Cortex of kidney (tissue), 1 donor: Measurements from ENCODE around the gene OSGIN1.
"Not testable (repeated sequence)": the region's sequence is repeated elsewhere in the genome, so short reads cannot be mapped to it uniquely, and the experiment has no call there.

Source experiments
- DNase-seq: peaks from one replicate; lab custom pipeline; 2025; lab: John Stamatoyannopoulos, UW

OSGIN1 gene

GRCh38 chr16:83941546-83941945, 11.5 kb upstream of the OSGIN1 start:
- DNase-seq: not testable (repeated sequence)

DNA sequence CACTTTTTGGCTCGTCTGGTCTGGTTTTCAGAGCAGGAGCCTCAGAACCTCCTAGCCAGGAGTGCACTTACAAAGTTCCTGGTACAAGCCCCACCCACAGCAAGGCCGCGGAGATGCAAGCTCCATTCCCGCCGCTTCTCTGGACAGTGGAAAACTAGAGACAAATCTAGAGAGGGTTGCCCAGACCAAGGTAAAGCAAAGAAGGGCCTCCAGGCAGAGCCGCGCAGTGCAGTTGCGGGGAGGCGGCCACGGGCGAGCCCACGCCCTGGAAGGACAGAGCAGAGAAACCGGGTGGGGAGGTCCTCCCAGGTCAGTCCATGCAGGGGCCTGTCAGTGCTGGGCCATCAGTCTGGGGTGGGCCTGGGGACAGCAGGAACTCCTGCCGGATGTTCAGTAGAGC, 11.0 kb upstream of the OSGIN1 start:
- no peak for DNase-seq

GRCh38 chr16:83942815-83943515, 10.1 kb upstream of the OSGIN1 start:
- no peak for DNase-seq

DNA sequence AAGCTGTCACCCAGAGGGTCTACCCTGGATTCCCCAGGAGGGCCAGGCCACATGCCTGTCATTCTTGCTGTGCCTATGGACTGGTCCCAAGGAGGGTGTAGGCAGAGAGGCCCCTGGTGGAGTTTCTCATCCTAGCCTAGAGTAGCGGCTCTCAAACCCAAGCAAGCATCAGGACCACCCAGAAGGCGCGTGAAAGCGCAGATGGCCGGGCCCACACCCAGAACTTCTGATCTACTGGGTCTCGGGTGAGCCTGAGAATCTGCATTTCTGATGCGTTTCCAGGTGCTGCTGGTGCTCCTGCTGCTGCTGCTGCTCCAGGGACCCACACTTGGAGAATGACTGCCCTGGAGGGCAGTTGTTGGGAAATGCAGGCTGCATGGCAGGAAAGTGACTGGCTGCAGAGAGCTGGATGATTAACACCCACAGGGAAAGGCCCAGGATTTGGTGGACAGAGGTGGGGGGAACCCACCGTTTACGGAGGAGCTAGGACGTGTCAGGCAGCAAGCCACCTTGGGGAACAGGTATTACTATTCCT, 9.5 kb upstream of the OSGIN1 start:
- DNase-seq: no peak

DNA sequence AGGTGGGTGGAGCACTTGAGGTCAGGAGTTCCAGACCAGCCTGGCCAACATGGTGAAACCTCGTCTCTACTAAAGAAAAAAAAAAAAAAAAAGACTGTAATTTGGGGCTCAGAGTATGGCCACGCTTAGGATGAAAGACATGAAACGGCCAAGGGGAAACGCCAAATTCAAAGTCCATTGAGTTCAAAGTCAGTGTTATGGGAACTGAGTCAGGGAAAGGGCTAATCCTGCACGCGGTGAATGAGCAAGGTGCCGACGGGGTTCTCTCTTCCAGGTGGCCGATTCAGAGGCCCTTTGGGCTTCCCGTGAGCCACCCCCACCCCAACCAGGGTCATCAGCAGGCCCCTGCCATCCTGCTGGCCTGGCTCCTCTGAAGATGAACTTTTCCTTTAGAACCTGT, 7.5 kb upstream of the OSGIN1 start:
- no peak for DNase-seq

DNA sequence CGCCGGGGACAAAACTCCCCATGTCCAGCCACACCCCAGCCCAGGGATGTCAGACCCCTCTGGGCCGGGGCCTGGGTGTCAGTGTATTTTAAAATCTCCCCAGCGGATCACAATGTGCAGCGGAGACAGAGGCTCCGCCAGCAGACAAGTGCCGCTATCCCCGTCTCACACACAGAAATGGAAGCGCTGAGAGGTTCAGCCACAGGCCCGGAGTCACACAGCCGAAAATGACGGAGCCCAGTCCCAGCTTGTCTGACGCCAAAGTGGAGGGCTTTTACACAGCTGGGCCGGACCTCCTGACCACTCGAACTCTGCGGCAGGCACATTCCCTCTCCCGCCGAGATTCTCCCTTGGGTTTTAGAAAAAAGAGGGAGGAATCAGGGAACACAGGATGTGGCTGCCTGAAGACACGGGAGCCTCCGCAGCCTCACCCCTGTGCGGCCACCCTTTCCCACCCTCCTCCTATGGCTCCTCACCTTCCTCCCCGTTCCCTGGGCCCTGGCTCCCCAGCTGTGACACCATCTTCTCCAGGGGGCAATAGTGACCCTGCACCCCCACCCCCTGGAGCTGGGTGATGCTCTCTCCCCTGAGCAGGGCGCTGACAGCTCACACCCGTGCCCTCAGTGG, 6.8 kb upstream of the OSGIN1 start:
- no peak for DNase-seq

- DNase-seq: no peak
Measured at GRCh38 chr16:83946781-83947566, 6.1 kb upstream of the OSGIN1 start.

DNA sequence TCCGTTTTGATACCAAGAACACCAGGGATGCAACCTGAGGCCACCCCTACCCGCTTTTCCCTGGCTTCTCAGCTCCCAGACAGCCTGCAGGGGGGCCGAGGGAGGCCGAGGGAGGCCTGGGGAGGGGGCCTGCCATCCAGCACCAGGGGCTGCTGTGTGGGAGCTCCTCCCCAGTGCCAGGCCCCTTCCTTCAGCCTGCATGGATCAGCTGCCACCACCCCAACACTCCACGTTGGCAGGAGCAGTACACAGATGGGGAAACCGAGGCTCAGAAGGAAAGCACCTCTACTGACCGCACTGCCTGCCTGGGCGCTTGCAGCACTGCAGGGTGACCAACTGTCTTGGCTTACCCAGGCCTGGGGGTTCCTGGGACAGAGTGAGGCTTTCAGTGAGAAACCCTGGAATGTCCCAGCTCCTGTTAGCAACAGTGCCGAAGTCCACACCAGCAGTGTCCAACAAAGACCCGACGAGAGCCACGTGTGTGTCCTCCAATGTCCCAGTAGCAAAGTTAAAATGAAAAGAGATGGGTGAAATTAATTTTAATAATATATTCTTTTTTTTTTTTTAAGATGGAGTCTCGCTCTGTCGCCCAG, 5.3 kb upstream of the OSGIN1 start:
- no peak for DNase-seq

DNA sequence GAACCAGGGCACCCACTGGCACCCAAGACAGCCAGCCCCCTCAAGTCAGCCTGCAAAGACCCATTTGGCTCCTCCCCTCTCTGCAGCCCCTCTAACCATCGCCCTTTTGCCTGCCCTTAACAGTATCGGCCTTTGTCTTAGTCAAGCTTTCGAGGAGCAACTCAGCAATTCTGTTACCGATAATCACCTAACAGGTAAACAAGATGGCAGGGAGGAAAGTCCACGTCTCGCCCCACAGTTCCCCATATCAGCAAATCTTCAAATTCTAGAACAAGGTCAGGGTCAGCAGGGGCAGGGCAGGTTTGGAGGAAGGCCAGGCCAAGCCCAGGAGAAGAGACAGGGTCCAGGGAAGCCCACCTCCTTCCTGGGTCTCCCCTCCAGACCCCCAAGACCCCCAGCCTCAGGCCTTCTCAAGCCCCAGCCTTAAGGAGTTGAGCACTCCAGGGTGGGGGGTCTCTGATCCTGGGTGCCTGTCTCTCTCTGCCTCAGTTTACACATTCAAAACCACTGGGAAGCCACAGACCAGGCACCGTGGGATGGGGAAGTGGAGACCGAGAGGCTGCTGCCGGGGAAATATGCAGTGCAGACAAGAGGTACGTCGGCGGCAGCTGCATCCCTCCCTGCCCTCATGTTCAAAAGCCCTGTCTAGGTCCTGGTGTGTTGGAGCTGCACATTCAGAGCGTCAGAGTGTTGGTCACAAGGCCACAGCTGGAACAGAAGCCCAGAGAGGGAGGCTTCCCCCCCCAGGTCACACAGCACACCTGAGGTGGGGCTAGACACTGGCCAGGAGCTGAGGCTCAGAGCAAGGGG, 3.9 kb upstream of the OSGIN1 start:
- DNase-seq: no peak

DNA sequence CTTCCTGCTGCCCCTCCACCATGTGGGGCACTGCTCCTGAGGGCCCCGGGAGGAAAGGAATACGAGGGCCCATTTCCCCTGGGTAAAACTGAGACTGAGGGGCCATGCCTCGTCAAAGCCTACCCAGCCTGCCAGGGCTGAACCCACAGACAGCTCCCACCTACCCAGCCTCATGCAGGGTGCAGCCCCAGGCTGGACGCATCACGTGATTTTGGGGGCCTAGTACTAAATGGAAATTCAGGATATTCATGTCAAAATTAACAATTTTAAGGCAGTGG, 3.4 kb upstream of the OSGIN1 start:
- no peak for DNase-seq

DNA sequence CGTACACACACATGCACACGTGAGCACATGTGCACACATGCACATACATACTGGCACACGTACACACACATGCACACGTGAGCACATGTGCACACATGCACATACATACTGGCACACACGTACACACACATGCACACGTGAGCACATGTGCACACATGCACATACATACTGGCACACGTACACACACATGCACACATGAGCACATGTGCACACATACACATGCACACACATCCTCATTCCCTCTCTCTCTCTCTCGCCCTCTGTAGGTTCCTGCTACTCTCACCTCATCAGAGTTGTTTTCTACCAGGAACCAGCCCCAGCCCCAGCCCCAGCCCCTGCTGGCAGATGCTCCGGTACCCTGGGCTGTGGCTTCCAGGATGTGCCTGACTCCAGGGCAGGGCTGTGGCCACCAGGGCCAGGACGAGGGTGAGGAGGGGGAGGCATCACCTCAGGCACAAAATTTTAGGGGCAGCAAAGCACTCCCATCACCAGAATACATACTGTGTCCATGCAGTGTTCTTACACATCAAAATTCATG, 2.1 kb upstream of the OSGIN1 start:
- not testable (repeated sequence) for DNase-seq

DNA sequence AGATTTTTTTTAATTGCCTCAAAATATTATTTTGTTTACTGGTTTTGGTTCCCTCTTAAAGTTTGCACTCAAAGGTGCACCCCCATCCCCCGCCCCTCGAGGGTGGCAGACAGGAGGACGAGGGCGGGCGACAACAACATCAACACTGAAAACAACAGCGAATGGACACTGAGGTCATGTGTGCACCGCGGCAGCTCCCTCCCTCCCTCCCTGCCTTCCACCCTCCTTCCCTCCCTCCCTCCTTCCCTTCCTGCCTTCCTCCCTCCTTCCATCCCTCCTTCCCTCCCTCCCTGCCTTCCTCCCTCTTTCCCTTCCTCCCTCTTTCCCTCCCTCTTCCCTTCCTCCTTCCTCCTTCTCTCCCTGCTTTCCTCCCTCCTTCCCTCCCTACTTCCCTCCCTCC, 1.5 kb upstream of the OSGIN1 start:
- no peak for DNase-seq

DNA sequence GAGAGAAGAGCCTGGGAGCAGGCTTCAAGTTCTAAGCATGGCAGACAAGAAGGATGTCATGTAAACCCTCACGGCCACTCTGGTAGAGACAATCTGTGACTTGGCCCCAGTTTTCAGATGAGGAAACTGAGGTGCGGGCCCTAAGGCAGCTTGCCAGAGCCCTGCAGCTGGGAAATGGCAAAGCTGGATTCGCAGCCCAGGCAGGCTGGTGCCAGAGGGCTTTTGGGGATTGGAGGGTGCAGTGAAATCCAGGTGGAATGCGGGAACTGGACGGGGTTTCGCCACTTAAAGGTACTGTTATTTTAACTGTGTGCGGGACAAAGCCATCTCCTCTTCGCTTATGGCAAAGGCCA, 477 bp upstream of the OSGIN1 start:
- no peak for DNase-seq

GRCh38 chr16:83953796-83954576, 946 bp downstream of the OSGIN1 start:
- DNase-seq: no peak

DNA sequence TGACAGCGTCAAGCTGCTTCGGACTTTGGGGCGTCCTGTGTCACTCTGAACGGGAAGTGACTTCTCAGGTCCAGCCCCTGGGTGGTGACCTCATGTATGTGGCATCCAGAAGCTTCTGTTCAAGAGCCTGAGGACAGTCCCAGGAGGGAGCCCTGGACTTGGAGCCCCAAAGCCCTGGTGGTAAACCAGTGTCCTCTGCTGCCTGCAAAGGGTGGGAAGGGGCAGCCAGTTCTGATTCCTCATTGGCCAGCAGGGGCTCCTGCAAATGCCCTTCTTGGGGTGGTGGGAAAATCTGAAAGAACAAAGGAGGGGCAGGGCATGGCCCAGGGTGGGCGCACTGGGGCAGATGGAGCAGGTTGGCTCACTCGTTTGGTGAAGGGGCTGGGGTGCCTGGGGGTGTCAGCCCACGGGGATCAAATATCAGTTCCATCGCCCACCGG, 1.6 kb downstream of the OSGIN1 start:
- DNase-seq: no peak

- DNase-seq: no peak
Measured at GRCh38 chr16:83955218-83956130, 2.4 kb downstream of the OSGIN1 start.

GRCh38 chr16:83956336-83957289, 3.6 kb downstream of the OSGIN1 start:
- DNase-seq: no peak

DNA sequence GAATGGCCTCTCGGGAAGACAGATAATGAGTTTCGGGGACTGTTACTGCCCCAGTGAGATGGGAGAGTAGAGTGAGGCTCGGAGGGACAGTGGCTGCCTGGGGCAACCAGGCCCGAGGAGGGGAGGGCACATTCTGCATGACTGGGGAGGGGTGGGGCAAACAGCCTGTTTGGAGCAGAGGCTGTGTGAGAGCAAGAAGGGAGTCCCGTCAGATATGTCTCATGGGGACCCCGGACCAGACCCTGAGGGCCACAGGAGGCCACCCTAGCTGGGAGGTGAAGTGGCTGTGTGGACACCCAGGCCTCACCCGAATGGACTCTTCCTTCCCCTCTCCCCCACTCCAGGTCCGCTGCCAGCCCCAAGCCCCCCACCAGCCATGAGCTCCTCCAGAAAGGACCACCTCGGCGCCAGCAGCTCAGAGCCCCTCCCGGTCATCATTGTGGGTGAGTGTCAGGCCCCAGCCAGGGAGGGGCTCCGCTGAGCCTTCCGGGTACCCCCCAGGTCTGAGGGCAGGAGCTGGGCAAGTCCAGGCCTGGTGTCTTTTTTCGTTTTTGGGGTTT, 4.3 kb downstream of the OSGIN1 start:
- no peak for DNase-seq
